Posterior cingulate gyrus (tissue), 11 donors: ENCODE data around the gene ADCY3.
A peak's percentile ranks its signal among the peaks of the same experiment; 100 is the strongest.
"Not testable (repeated sequence)": the region's sequence is repeated elsewhere in the genome, so short reads cannot be mapped to it uniquely, and the experiment has no call there.

Experiments
- DNase-seq, 10 donors: peaks; one replicate each; pipeline versions ENCODE4 v3.0.0 to v3.0.0-alpha.2; 2020 to 2021; ENCODE audit warnings: mixed read lengths in 3 of 10
- intact Hi-C: fragments of 100-400 bp; cut with DNase I; formaldehyde crosslinking; loops from one replicate; pipeline ENCODE4 v1.15.1; 2023

Gene ADCY3

GRCh38 chr2:24822049-24822706 lies 97.9 kb downstream of the ADCY3 start:
- intact Hi-C loops = loop anchor here (10.0 kb wide), 1 partner anchor 587 kb away; no protein-coding TSS in a partner anchor
- DNase-seq = no peak

GRCh38 chr2:24821433-24821891 lies 98.6 kb downstream of the ADCY3 start:
- DNase-seq = peak in 1 of 10 donors; percentile 58
- intact Hi-C loops = loop anchor here (10.0 kb wide), 1 partner anchor 587 kb away; no protein-coding TSS in a partner anchor

- intact Hi-C loops = loop anchor here (10.0 kb wide), 1 partner anchor 586 kb away; no protein-coding TSS in a partner anchor
- DNase-seq = peak in 1 of 10 donors; percentile 36
Measured at GRCh38 chr2:24820598-24821432, 99.2 kb downstream of the ADCY3 start.

DNA sequence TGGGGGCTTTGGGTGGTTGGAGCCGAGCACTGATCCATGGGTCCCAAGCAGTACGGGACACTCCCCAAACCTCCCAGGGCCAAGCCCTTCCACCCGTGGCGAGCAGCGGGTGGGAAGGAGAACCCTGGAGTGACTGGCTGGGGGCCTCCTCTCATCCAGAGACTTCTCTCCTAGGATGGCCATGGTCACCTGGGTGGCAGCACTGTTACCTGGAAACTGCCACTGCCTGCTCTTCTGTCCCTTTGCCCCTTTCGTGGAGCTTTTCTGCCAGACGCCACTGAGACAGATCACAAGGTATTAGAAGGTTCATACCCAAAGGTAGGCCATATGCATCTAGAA lies 99.9 kb downstream of the ADCY3 start:
- intact Hi-C loops = loop anchor here (10.0 kb wide), 1 partner anchor 585 kb away; no protein-coding TSS in a partner anchor
- peak in 1 of 10 donors; percentile 32 for DNase-seq

- peak in 1 of 10 donors; percentile 63 for DNase-seq
- intact Hi-C loops = loop anchor here (10.0 kb wide), 1 partner anchor 585 kb away; no protein-coding TSS in a partner anchor
Measured at GRCh38 chr2:24819442-24820174, 100.4 kb downstream of the ADCY3 start.

- peak in 1 of 10 donors; percentile 27 for DNase-seq
- intact Hi-C loops = no loop called here
Measured at GRCh38 chr2:24818721-24819167, 101.3 kb downstream of the ADCY3 start.

- intact Hi-C loops = no loop called here
- no peak for DNase-seq
Measured at GRCh38 chr2:24816884-24817283, 103.2 kb downstream of the ADCY3 start.

GRCh38 chr2:24816404-24816803 lies 103.6 kb downstream of the ADCY3 start:
- intact Hi-C loops = no loop called here
- no peak for DNase-seq

GRCh38 chr2:24815171-24815570 lies 104.9 kb downstream of the ADCY3 start:
- no peak for DNase-seq
- intact Hi-C loops = no loop called here

DNA sequence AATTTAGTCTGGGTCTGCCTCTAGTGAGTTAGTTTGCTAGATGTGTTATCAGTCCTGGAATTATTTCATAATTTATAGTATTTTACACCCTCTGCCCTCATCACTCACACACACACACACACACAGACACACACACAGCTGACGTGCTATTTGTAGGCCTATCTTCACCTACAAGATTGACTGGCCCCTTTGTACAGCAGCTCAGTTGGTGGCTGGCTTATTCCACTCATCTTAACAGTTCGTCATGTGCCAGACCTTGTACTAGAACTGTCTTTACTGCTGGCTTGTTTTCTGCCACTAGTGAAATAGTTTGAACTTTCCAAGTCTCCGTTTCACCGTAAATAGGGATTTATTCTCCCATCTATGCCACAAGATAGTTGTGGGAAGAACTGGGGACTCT lies 105.5 kb downstream of the ADCY3 start:
- no peak for DNase-seq
- intact Hi-C loops = no loop called here

DNA sequence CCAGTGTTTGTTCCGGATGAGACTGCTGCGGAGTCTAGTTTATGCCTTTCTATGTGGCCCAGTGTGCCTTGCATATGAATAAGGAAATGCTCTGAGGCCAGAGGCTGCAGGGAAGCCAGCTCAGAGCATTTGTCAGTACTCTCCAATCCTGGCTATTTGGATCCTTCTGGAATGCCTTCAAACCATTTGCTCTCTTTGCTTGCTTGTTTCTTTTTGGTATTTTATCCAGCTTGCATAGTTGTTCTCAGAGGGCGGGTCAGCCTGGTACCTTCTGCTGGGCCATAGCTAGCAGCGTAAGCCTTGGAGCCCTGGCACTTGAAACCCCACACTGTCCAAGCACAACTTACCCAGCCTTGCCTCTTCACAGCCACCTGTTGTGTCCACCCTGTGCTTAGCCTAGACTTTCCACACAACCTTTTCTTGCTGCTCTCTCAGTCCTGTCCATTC lies 106.3 kb downstream of the ADCY3 start:
- peak in 1 of 10 donors; percentile 60 for DNase-seq

GRCh38 chr2:24809316-24810007 lies 110.6 kb downstream of the ADCY3 start:
- DNase-seq = no peak
- intact Hi-C loops = no loop called here

More for the DNA sequence above, 106.3 kb downstream of the ADCY3 start:
- intact Hi-C loops = no loop called here

DNA sequence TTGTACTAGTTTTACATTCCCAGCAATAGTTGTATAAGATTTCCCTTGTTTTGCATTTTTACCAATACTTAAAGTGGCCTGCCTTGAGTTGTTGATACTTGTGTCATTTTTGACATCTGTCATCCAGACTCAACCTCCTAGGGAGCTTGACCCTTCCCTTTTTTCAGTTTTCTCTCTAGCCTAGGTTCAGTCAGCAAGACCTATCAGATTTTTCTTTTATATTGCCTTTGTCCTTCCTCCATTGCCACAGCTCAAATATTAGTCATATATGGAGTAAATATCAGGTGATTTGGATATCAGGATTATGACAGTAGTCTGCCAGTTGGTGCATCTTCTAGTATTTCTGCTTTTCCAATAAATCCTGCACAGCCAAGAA lies 113.4 kb downstream of the ADCY3 start:
- intact Hi-C loops = no loop called here
- DNase-seq = no peak

- DNase-seq, intact Hi-C loops: not testable (repeated sequence)
Measured at GRCh38 chr2:24805811-24806660, 114.0 kb downstream of the ADCY3 start.

DNA sequence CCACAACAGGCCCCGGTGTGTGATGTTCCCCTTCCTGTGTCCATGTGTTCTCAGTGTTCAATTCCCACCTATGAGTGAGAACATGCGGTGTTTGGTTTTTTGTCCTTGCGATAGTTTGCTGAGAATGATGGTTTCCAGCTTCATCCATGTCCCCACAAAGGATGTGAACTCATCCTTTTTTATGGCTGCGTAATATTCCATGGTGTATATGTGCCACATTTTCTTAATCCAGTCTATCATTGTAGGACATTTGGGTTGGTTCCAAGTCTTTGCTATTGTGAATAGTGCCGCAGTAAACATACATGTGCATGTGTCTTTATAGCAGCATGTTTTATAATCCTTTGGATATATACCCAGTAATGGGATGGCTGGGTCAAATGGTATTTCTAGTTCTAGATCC lies 119.5 kb downstream of the ADCY3 start:
- DNase-seq, intact Hi-C loops: not testable (repeated sequence)

DNA sequence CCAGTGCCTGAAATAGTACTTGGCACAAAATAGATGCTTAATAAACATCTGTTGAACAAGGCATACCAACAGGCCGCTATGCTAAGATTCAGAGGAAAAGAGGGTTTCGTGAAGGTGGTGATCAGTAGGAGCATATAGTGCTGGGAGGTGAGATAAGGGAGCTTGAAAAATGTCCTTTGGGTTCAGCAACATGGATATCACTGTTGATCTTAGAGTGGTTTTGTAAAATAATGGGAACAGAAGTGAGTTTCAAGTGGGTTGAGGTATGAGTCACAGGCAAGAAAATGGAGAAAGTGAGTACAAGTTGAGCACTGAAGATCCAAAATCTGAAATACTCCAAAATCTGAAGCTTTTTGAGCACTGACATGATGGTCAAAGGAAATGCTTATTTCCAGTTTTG lies 122.4 kb downstream of the ADCY3 start:
- intact Hi-C loops = no loop called here
- no peak for DNase-seq

GRCh38 chr2:24793761-24794435 lies 126.1 kb downstream of the ADCY3 start:
- DNase-seq = no peak
- intact Hi-C loops = loop anchor here (1.0 to 2.0 kb wide), 2 partner anchors 73 to 303 kb away; partner anchors contain the start of gene NCOA1
